ENCODE data around the gene MCTS1. TPM values are rescaled to one million over a fixed set of nuclear protein-coding genes. Genes with fewer than 3 reads are reported as not detected.
"Not testable (repeated sequence)": the region's sequence is repeated elsewhere in the genome, so short reads cannot be mapped to it uniquely, and the experiment has no call there.

The MCTS1 gene
- total RNA-seq, 1 experiment from 2014 or later = 194 TPM

GRCh38 chrX:120629667-120630537 lies 26.0 kb downstream of the MCTS1 start, which contains the start of gene C1GALT1C1:
TSS of gene C1GALT1C1 (minus strand) at chrX:120630054. CDS start at chrX:120627166, 2,888 bp downstream.
- DNase-seq (ENCODE audit: low spot score) = peak; percentile 92

GRCh38 chrX:120638619-120639018 lies 34.7 kb downstream of the MCTS1 start:
- no peak for DNase-seq (ENCODE audit: low spot score)

GRCh38 chrX:120642871-120643270 lies 39.0 kb downstream of the MCTS1 start:
- no peak for DNase-seq (ENCODE audit: low spot score)

GRCh38 chrX:120647127-120647526 lies 43.2 kb downstream of the MCTS1 start:
- no peak for DNase-seq (ENCODE audit: low spot score)

GRCh38 chrX:120652256-120652655 lies 48.4 kb downstream of the MCTS1 start:
- DNase-seq (ENCODE audit: low spot score) = not testable (repeated sequence)

GRCh38 chrX:120653000-120653399 lies 49.1 kb downstream of the MCTS1 start:
- peak; percentile 40 for DNase-seq (ENCODE audit: low spot score)

GRCh38 chrX:120660637-120661036 lies 56.7 kb downstream of the MCTS1 start:
- DNase-seq (ENCODE audit: low spot score) = no peak

Other genes starting within 250 kb of the MCTS1 start
- not detected in 2 replicates for gene ATP1B4, start 242.0 kb upstream of the MCTS1 start, total RNA-seq (2014; rRNA removed; shearing (Covaris generic))
- 135 and 214 TPM in 2 replicates for gene LAMP2, start 134.8 kb upstream of the MCTS1 start, total RNA-seq (2014; rRNA removed; shearing (Covaris generic))
- gene CUL4B, start 43.1 kb upstream of the MCTS1 start, total RNA-seq (2014; rRNA removed; shearing (Covaris generic)) = 18.4 and 28.6 TPM in 2 replicates
- 41.5 and 42.0 TPM in 2 replicates for gene C1GALT1C1, start 26.0 kb downstream of the MCTS1 start, total RNA-seq (2014; rRNA removed; shearing (Covaris generic))

Data from H4 (cell line).